GM10847 (cell line): Measurements from ENCODE around the gene PRSS1.

Experiments used
- POLR2A ChIP-seq: IDR thresholded peaks from 2 replicates; pipeline ENCODE4 v1.6.1; 2011; ENCODE audit not compliant: insufficient read length; ENCODE audit errors: extremely low read depth

Gene PRSS1

DNA sequence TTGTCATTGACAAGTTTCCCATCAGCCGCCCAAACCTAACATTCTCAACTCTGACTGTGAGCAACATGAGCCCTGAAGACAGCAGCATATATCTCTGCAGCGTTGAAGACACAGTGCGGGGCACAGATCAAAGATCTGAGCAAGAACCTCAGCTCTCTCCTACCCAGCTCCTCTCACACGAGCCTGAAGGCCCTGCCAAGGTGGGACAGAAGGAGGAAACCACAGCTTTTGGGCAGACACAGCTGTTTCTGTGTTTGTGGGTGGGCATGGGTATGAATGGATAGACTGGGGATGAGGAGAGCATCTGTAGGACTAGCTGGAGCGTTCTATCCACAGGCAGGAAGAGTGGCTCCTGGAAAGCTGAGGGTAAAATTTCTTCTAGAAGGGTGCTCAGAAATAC lies 8.5 kb upstream of the PRSS1 start:
- no peak for TF ChIP-seq POLR2A

- no peak for TF ChIP-seq POLR2A
These were observed 4.1 kb upstream of the PRSS1 start for GRCh38 chr7:142745091-142745635.

GRCh38 chr7:142745745-142746144 lies 3.5 kb upstream of the PRSS1 start:
- TF ChIP-seq POLR2A, result no peak

DNA sequence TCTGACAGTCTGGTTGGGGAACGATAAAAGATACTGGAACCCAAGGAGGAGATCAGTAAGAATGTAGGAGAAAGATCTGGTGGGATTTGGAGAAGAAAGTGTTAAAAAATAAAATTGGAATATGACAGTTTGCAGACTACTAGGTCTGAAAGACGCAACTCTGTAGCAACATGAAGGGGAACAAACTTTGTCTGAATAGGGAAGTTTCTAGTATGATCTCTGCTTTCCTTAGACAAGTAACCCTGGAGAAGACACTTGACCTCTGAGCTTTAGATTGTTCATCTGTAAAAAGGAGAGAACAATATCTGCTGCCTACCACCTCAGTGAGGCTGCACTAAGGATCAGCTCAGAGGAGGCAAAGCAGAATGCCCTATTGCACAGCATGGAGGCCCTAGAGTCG lies 3.0 kb upstream of the PRSS1 start:
- TF ChIP-seq POLR2A, result no peak

- TF ChIP-seq POLR2A, result no peak
These were observed 1.2 kb downstream of the PRSS1 start for GRCh38 chr7:142750321-142750938.

DNA sequence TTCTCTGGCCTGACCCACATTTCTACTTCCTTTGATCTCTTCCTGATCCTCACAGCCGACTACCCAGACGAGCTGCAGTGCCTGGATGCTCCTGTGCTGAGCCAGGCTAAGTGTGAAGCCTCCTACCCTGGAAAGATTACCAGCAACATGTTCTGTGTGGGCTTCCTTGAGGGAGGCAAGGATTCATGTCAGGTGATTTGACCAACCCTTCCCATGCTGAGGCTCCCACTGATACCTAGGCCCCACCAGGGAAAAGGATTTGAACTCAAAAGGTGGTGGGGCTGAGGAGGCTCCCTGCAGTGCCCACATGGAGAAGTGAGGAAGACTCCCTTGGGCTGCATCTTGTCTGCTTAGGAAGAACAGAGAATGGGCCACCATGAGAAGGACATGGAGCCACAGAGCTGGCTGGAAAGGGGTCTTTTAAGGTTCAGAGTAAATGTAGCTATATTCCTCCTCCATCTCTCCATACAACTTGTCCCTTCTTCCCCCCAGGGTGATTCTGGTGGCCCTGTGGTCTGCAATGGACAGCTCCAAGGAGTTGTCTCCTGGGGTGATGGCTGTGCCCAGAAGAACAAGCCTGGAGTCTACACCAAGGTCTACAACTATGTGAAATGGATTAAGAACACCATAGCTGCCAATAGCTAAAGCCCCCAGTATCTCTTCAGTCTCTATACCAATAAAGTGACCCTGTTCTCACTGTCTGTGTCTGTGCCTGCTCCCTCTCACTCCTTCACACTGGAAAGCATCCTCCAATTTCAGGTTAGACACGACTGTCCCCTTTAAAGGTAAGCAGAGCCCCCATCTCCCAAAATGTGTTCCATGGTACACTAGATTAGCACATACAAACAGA lies 3.3 kb downstream of the PRSS1 start:
- no peak for TF ChIP-seq POLR2A

DNA sequence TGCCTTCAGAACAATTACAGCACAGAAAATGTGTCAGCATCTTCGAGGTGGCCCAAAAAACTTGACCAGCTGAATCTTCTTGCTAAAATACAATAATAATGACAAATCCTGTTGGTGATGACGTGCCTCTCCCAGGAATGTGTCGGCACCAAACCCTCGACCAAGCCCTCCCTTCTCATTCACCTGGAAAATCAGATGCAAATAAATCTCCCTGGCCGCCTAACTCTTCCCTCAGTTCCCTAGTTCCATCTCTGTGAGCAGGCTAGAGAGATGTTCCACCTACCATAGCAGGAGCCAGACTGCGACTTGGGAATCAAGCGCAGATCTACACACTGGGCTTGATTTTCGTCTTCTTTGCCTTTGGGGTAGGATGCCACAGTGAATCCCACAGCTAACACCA lies 4.1 kb downstream of the PRSS1 start:
- no peak for TF ChIP-seq POLR2A

GRCh38 chr7:142754681-142755575 lies 5.7 kb downstream of the PRSS1 start:
- no peak for TF ChIP-seq POLR2A

DNA sequence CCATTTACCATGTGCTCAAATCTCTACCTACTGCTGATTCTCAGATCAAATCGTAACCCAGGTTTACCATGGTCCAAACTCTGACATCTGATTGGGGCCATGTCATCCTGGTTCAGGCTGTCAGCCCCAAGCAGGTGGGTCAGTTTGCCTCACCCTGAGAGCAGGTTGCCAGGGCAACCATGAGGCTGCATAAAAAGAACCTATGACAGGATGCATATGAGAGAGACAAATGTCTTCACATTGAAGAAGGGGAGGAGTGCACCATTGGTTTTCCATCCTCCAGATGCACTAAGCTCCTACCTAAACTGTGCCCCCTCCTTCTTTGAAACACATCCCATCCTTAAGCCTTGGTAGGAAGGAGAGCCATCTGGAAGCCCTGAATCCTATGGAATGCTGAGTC lies 10.2 kb downstream of the PRSS1 start:
- TF ChIP-seq POLR2A, result no peak

GRCh38 chr7:142760071-142760642 lies 10.9 kb downstream of the PRSS1 start:
- no peak for TF ChIP-seq POLR2A

DNA sequence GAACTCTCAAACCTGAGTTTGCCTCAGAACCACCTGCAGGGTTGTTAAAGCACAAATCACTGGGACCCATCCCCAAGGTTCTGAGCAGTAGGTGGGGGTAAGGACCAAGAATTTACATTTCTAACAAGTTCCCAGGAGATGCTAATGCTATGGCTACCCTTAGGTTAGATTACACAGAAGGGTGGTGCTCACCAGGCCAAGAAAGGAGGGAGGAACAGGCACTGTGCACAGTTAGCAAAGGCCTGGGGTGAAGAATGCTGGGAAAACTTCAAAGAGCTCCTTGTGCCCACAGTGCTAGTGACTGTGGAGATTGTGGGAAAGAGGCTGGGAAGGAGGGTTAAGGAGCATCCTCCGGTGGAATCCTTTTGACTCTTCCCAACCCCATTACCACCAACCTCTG lies 12.8 kb downstream of the PRSS1 start:
- TF ChIP-seq POLR2A, result no peak

GRCh38 chr7:142767451-142767850 lies 18.2 kb downstream of the PRSS1 start:
- no peak for TF ChIP-seq POLR2A

DNA sequence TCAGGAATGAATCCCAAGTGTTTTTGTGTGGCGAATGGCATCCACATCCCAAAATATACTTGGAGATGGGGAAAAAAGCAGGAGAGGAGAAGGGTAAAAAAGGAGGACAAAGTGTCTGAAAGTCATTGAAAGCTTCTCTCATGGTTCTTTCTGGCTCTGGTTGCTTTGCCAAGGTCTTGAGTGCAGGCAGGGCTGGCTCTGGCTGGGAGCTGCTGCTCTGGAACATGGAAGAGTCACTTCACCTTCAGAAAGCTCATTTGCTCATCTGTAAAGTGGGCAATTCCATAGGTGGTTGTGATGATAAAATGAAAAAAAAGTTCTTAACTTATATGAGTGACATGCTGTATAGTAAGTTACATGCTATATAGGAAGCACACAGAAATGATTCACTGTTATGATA lies 18.6 kb downstream of the PRSS1 start:
- no peak for TF ChIP-seq POLR2A

- no peak for TF ChIP-seq POLR2A
These were observed 21.5 kb downstream of the PRSS1 start, which contains the start of gene PRSS2 for GRCh38 chr7:142770661-142771352. TSS of gene PRSS2 (plus strand) at chr7:142770970. CDS start at chr7:142770983, 13 bp downstream.

DNA sequence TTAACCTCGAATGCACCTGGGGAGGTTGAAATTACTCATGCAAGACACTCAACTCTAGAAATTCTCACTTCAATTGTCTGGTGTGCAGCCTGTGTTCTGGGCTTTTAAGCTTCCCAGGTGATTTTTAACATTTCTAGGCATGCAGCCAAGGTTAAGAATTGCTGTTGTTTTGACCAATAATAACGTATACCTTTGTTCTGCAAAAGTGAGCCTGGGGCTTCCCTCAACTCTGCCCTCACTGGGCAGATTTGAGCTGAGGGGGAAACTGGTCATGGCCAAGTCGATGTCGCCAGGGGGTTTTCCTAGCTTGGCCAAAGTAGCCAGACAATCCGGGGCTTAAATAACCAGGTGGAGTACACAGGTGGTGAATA lies 22.1 kb downstream of the PRSS1 start:
- no peak for TF ChIP-seq POLR2A

- TF ChIP-seq POLR2A, result no peak
These were observed 22.8 kb downstream of the PRSS1 start for GRCh38 chr7:142772051-142772450.
